HL-60 (cell line): ENCODE measurements around the gene MIB1.

Source experiments
- GABPA ChIP-seq: IDR thresholded peaks from 2 replicates; pipeline ENCODE4 v1.6.1; 2012; ENCODE audit warnings: low read depth
- POLR2AphosphoS5 ChIP-seq: IDR thresholded peaks from 2 replicates; pipeline ENCODE4 v1.6.1; 2012; ENCODE audit warnings: low read depth
- REST ChIP-seq: IDR thresholded peaks from 2 replicates; pipeline ENCODE4 v1.6.1; 2012; ENCODE audit warnings: low read depth; ENCODE audit not compliant: insufficient replicate concordance
- SPI1 ChIP-seq: IDR thresholded peaks from 2 replicates; pipeline ENCODE4 v1.6.1; 2012; ENCODE audit warnings: low read depth, mild to moderate bottlenecking, borderline replicate concordance
- TF ChIP-seq, protein P1 (sequence below): IDR thresholded peaks from one replicate; pipeline ENCODE4 v1.5.1; 2011; ENCODE audit warnings: low read length, control low read depth, inconsistent platforms; ENCODE audit not compliant: insufficient read depth

GRCh38 chr18:21826196-21826595 is 85.6 kb downstream of the MIB1 start:
- TF ChIP-seq, protein P1, sequence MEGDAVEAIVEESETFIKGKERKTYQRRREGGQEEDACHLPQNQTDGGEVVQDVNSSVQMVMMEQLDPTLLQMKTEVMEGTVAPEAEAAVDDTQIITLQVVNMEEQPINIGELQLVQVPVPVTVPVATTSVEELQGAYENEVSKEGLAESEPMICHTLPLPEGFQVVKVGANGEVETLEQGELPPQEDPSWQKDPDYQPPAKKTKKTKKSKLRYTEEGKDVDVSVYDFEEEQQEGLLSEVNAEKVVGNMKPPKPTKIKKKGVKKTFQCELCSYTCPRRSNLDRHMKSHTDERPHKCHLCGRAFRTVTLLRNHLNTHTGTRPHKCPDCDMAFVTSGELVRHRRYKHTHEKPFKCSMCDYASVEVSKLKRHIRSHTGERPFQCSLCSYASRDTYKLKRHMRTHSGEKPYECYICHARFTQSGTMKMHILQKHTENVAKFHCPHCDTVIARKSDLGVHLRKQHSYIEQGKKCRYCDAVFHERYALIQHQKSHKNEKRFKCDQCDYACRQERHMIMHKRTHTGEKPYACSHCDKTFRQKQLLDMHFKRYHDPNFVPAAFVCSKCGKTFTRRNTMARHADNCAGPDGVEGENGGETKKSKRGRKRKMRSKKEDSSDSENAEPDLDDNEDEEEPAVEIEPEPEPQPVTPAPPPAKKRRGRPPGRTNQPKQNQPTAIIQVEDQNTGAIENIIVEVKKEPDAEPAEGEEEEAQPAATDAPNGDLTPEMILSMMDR, result no peak
- TF ChIP-seq REST, result no peak
- TF ChIP-seq SPI1, result no peak
- no peak for TF ChIP-seq POLR2AphosphoS5
- TF ChIP-seq GABPA, result no peak
